GM12865 (cell line): ENCODE data around the gene FAM98C.

ENCODE experiments used
- DNase-seq: peaks from one replicate; pipeline ENCODE4 v3.0.0; 2010; ENCODE audit warnings: low read depth
- H3K4me3 ChIP-seq: 2 replicates; pipeline ENCODE4 v1.5.1; 2011; ENCODE audit warnings: mild to moderate bottlenecking, low read depth, low read length, control low read depth
- TF ChIP-seq, protein P1 (sequence below): IDR thresholded peaks from 2 replicates; pipeline ENCODE4 v1.5.1; 2011; ENCODE audit warnings: low read length, control low read depth, low read depth, inconsistent platforms; ENCODE audit not compliant: insufficient read depth; ENCODE audit errors: missing control alignments

FAM98C gene

DNA sequence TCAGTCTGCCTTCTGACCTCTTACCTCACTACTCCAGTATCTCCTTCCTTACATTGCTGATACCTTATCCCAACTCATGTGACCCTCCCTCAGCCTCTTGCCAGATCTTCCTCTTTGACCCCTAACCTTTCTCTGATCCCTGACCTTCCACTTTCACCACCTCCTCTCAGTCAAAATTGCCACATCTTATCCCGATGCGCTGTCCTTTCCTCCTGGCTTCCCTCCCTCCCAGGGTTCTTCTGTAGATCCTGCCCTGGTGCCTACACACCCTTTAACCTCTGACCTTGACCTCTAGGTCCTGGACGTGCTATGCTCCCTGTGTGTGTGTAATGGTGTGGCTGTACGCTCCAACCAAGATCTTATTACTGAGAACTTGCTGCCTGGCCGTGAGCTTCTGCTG is 54.3 kb downstream of the FAM98C start:
- TF ChIP-seq, protein P1, sequence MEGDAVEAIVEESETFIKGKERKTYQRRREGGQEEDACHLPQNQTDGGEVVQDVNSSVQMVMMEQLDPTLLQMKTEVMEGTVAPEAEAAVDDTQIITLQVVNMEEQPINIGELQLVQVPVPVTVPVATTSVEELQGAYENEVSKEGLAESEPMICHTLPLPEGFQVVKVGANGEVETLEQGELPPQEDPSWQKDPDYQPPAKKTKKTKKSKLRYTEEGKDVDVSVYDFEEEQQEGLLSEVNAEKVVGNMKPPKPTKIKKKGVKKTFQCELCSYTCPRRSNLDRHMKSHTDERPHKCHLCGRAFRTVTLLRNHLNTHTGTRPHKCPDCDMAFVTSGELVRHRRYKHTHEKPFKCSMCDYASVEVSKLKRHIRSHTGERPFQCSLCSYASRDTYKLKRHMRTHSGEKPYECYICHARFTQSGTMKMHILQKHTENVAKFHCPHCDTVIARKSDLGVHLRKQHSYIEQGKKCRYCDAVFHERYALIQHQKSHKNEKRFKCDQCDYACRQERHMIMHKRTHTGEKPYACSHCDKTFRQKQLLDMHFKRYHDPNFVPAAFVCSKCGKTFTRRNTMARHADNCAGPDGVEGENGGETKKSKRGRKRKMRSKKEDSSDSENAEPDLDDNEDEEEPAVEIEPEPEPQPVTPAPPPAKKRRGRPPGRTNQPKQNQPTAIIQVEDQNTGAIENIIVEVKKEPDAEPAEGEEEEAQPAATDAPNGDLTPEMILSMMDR: no peak

DNA sequence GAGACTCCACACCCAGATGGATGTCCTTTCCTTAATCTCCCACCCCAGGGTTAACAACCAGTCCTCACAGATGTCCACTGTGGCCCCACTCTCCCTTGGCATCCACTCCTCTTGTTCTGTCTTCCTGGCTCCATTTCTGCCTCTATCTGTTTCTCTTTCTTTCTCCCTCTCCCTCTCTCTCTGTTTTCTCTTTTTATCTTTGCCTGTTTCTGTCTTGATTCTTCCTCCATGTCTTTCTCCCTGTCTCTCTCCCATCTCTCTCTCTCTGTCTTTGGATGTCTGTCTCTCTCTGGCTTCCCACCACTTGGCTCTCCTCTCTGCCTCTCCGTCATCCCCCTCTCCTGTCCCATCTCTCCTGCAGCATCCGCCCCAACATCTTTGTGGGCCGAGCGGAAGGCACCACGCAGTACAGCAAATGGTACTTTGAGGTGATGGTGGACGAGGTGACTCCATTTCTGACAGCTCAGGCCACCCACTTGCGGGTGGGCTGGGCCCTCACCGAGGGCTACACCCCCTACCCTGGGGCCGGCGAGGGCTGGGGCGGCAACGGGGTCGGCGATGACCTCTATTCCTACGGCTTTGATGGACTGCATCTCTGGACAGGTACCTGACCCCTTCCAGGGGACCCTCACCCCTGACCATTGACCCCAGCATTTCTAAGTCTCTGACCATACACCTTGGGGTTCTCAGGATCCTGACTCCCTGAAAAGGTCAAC is 55.0 kb downstream of the FAM98C start:
- H3K4me3 ChIP-seq: no peak overlapping the region
- TF ChIP-seq, protein P1: no peak
- no peak for DNase-seq

More for the DNA sequence above, 54.3 kb downstream of the FAM98C start:
- no peak overlapping the region for H3K4me3 ChIP-seq
- no peak for DNase-seq
